Hematopoietic multipotent progenitor cell (in vitro differentiated cells): ENCODE measurements around the gene ALDH1A3. TPM values are rescaled to one million over a fixed set of nuclear protein-coding genes. Genes with fewer than 3 reads are reported as not detected.

Experiments used
- DNase-seq, 3 donors: peaks; one replicate each; pipeline ENCODE4 v3.0.0-alpha.2; 2011 to 2015; ENCODE audit warnings: low read depth in 2 of 3, low spot score in 2 of 3
- total RNA-seq: library from RNA; depleted of rRNA; stranded (reverse); fragments of >200 nt; gene quantifications from one replicate; pipeline ENCODE4 v1.2.3, GENCODE V29; 2012

ALDH1A3 gene
- total RNA-seq, 1 donor, result not detected

GRCh38 chr15:100900795-100901169 is 21.2 kb downstream of the ALDH1A3 start:
- no peak for DNase-seq

DNA sequence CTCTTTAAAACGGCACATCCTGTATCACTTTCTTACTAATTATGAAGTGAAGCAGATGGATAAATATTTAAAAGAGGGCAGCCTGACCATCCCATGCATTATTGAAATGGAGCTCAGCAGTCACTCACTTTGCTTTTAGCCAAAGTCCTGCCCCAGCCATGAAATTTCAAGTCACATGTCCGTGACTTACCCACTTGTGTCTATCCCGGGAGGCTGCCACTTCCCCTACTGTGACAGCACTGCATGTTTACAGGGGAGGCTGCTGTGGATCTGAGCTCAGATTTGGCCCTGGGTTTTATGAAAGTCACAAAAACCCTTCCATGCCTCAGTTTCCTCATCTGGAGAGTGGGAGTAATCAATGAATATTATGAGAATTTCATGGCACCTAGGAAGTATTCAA is 21.7 kb downstream of the ALDH1A3 start:
- DNase-seq, result no peak

DNA sequence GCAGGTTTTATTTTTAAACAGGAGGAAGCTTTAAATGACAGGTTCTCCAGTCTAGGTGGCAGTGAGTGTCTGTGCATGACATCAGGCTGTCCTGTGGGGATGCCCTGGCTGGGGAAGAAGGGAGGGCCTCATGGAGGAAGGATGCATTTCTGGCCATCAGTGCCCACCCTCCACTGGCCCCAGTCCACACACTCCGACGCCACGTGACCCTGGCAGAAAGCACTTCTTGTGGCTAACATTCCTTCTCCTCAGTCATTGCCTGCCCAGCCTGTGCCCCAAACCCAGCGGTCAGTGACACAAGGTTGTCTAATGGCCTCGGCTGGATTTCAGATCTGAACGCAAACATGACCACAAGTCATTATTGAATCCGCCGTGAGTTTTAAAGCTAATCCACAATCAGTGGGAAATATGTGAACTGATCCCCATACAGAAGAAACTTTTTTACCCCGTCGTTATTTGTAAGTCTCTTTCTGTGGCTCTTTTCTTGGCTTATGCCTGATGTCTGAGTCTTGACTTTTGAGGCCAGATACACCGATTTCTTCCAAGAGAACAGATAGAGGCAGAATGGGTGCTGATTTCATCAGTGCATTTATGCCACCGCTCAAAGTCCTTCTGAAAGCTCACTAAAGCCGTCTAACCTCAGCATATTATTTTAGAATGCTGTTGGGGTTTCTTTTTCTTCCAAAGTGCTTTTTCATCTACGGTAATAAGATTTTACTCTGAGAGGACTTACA is 22.2 kb downstream of the ALDH1A3 start:
- no peak for DNase-seq

DNA sequence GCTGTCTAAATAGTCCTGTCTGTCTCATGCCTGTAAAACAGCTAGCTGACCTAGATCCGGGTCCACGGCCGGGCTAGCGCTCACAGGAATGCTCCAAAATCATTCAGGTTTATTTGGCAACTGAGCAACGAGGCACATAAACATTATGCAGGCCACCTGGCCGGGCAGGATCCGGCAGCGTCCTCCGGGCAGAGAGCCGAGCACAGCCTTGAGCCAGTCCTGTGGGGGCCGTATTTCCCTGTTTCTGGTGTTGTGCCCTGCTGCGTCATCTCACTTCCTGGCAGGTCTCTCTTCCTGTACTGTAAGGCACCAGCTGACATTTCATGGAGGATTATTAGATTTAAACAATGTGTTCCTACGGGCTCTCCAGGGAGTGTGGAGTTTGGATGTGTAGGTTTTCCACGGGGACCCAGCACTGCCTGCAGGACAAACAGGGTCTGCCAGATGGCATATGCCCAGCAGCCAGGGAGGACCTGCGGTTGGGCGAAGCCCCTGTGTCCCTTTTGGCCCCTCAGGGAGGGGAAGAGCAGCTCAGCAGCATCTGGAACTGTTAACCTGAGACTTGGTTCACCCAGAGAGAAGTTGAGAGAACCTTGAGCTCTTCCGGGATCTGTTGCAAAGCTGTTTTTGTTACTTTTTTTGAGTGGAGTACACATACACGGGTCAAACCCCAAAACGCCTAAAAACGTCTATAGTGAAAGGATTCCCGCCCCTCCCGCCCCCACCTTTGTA is 23.0 kb downstream of the ALDH1A3 start:
- peak in 2 of 3 donors; percentile 51 to 68 for DNase-seq

- DNase-seq, result no peak
Observed at GRCh38 chr15:100903168-100903554, 23.5 kb downstream of the ALDH1A3 start.

GRCh38 chr15:100905850-100906249 is 26.2 kb downstream of the ALDH1A3 start:
- DNase-seq, result no peak

GRCh38 chr15:100908466-100908865 is 28.8 kb downstream of the ALDH1A3 start:
- no peak for DNase-seq

DNA sequence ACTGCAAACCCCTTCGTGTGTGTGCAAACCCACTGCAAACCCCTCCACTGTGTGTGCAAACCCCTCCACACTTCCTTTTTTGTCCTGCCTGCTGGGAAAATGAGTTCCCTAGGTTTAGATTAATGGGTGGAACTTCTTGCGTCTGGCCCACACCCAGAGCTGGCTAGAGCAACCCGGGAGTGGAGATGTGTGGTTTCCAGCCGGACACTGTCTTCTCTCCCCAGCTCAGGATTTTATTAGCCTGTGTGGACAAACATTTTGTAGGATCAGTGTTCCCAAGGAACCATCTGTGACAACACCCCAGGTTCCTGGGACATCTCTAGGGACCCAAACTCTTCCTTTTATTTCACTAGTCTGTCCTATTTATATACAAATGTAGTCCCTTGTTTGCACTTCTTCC is 29.9 kb downstream of the ALDH1A3 start:
- no peak for DNase-seq

GRCh38 chr15:100909989-100910955 is 30.6 kb downstream of the ALDH1A3 start:
- no peak for DNase-seq

DNA sequence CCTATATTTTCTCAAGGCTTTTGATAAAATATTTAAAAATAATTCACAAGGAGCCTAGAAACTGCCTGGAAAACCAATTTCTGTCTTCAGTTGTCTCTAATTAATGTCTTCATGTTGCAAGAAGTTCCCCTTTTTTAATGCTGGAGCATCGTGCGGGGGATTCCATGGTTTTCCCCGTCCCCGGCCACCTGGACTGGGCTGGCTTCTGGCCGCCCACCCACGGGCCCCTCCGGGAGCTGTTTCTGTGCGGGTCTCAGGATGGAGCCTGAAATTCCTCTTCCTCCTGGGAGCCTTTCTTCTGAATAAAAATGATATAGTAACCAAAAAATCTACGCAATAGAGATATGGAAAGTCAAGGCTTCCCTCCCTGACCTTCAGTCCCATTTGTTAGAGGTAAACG is 31.5 kb downstream of the ALDH1A3 start:
- DNase-seq, result no peak

DNA sequence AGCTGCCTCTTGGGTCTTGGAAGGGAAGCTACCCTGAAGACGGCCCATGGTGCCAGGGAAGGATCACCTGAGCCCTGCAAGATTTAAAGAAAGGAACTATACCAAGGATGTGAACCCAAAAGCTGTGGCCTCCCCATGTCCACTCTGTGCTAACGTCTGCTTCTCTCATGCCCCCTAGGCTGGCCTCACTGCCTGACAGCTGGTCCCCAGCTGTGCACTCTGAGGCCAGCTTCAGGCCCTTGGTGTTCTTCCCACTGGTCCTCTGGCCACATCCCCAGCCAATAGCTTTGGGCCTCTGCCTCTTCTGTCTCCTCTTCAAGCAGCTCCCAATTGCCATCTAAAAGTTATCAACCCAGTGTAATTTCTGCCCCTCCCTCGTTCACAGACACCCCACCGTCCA is 34.3 kb downstream of the ALDH1A3 start:
- no peak for DNase-seq

DNA sequence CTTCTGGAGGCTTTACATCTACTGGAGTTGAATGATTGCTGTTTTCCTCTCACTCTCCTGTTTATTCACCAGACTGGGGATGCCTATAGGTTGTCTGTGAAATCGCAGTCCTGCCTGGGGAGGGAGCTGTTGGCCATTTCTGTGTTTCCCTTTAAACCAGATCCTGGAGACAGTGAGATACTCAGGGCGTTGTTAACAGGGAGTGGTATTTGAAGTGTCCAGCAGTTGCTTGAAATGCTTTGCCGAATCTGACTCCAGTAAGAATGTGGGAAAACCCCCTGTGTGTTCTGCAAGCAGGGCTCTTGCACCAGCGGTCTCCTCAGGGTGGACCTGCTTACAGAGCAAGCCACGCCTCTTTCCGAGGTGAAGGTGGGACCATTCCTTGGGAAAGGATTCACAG is 35.2 kb downstream of the ALDH1A3 start:
- no peak for DNase-seq

GRCh38 chr15:100918034-100918689 is 38.5 kb downstream of the ALDH1A3 start:
- DNase-seq, result peak; percentile 24 to 79 (median 69)

DNA sequence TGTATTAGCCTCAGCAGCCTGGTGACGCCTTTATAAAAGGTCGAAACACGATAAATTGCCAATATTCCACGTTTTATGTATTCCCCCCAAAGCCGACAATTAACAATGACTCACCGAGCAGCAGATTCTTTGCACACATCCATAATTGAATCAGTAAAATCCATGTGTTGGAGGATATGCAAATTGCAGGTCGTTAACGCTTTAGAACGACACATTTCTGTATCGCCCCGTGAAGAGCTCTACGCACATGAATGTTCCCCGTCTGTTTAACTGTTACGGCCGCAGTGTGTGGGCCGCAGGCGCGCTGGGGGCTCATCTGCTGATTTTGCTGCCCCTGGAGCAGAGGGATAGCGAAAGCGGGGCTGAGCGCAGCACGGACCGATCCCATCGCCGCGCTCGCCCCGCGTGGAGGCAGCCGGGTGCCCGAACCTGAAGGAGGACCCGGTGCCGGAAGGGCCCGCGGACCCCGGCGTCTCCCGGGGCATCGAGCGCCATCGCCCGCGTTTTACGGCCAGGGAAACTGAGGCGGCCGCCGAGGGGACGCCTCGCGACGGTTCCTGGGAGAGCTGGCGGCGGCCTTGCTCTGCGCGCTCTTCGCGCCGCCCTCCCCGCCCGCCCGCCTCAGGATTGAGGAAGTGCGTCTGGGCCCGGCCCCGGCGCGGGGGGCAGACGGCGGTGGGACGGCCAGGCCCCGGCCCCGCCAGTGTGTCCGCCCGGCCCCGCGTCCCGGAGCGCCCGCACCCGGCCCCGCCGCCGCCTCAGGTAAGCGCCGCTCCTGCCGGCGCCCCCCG is 39.3 kb downstream of the ALDH1A3 start, which contains the start of gene LRRK1:
TSS of gene LRRK1 (plus strand) at position 668 of the 791 bp plus-strand sequence. CDS start 5,276 bp downstream, outside the sequence.
- DNase-seq, result peak in 2 of 3 donors; percentile 72 to 75

- DNase-seq, result peak in 2 of 3 donors; percentile 9 to 22
Observed at GRCh38 chr15:100919481-100920405, 40.1 kb downstream of the ALDH1A3 start.

DNA sequence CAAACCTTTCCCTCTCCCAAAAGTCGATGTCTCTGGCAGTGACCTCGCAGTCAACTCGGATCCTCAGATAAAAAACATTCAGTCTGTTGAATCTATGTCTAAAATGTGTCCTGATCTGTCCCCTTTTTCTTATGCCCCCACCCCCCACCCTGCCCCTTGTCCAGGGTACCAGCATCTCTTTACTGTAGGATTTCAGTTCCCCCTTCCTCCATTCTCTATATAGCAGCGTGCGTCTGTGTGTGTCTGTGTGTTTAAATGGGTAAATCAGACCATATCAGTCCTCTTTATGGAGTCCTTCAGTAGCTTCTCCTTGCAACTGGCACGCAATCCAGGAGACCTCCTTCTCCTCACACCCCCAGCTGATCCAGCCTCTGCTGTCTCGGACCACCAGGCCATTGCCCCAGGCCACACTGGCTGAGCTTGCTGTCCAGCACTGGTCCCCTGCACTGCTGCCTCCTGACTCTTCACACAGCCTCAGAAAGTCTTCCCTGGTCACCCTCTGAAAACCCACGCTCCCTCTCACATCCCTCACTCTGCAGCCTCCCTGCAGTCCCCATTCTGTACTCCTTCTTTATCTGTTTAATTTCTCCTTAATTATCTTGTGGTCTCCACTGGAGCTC is 41.0 kb downstream of the ALDH1A3 start:
- no peak for DNase-seq

- DNase-seq, result peak in 2 of 3 donors; percentile 18 to 49
Observed at GRCh38 chr15:100922192-100923040, 42.8 kb downstream of the ALDH1A3 start.
